Testis (tissue), 3 donors: ENCODE measurements around the gene GNL2. TPM values are rescaled to one million over a fixed set of nuclear protein-coding genes. Genes with fewer than 3 reads are reported as not detected.

Source experiments
- DNase-seq: peaks from one replicate; pipeline ENCODE4 v3.0.0-alpha.2; 2019
- H3K27ac ChIP-seq, 2 donors: fragments of 200-600 bp; sonication (generic); one replicate each; pipeline ENCODE4 v1.5.1; 2019
- H3K27me3 ChIP-seq: fragments of 200-600 bp; sonication (generic); one replicate; pipeline ENCODE4 v1.5.1; 2019
- H3K36me3 ChIP-seq: fragments of 200-600 bp; sonication (generic); one replicate; pipeline ENCODE4 v1.5.1; 2017; ENCODE audit warnings: low read depth; ENCODE audit errors: missing control alignments
- H3K4me1 ChIP-seq: fragments of 200-600 bp; sonication (generic); one replicate; pipeline ENCODE4 v1.5.1; 2019
- H3K4me3 ChIP-seq, 2 donors: fragments of 200-600 bp; sonication (generic); one replicate each; pipeline ENCODE4 v1.5.1; 2017 to 2019
- H3K9me3 ChIP-seq: fragments of 200-600 bp; sonication (generic); one replicate; pipeline ENCODE4 v1.5.1; 2017
- CTCF ChIP-seq, 3 experiments: fragments of 450-650 bp in 2 of 3; fragments of 200-600 bp in 1 of 3; sonication (generic) in 1 of 3; IDR thresholded peaks; one replicate each; pipeline ENCODE4 v1.5.1; 2016 to 2019; ENCODE audit warnings: antibody characterized with exemption in 3 of 3, mild to moderate bottlenecking in 2 of 3, moderate library complexity in 1 of 3
- POLR2A ChIP-seq: fragments of 450-650 bp; IDR thresholded peaks from one replicate; pipeline ENCODE4 v1.6.1; 2017; ENCODE audit warnings: antibody characterized with exemption, mild to moderate bottlenecking, moderate library complexity
- WGBS, 2 donors: methylation state at CpG; one replicate each; pipeline ENCODE4 v1.1.5; 2018; 5-methylcytosine and 5-hydroxymethylcytosine counted together
- intact Hi-C: fragments of 100-400 bp; cut with DNase I; formaldehyde crosslinking; loops from one replicate; pipeline ENCODE4 v1.15.1; 2023; ENCODE audit warnings: low total_unique reads
- polyA plus RNA-seq: library from polyadenylated mRNA; stranded (reverse); fragments of 350-450 nt; fragmentation: Illumina TruSeq; extraction: RNeasy Lipid Tissue Mini Kit (QIAGEN cat#74804); gene quantifications from one replicate; pipeline ENCODE4 v1.2.3, GENCODE V29; 2014; ENCODE audit warnings: low read depth, low replicate concordance; ENCODE audit not compliant: insufficient read depth
- total RNA-seq, 2 donors: library from RNA; depleted of rRNA; stranded (reverse); fragments of >200 nt; gene quantifications; one replicate each; pipeline ENCODE4 v1.2.3, GENCODE V29; 2016

Gene GNL2
- total and polyA plus RNA-seq, 3 donors from 2014 or later: 34.4 to 78.7 (median 57.4) TPM

GRCh38 chr1:37605806-37606474 lies 10.2 kb upstream of the GNL2 start:
- Histone ChIP-seq H3K27me3 (no peaks in the 10 kb centered on the region), H3K4me1 (peaks cover 9% of the 10 kb centered on the region), H3K9me3 (no peaks in the 10 kb centered on the region), H3K4me3 (no peak overlapping the region), H3K36me3 (no peaks in the 10 kb centered on the region), H3K27ac (no peak overlapping the region)
- no peak for TF ChIP-seq CTCF (IDR thresholded peaks at IDR 0.05)
- no peak for DNase-seq
- intact Hi-C loops: no loop called here
- WGBS, 2 donors: 83 to 86% methylated on average over 9 of the region's 9 CpGs

- intact Hi-C loops: no loop called here
- WGBS, 2 donors: 47 to 51% methylated on average over 8 to 12 of the region's 12 CpGs
- Histone ChIP-seq H3K27ac (no peak overlapping the region), H3K4me3 (no peak overlapping the region), H3K27me3 (no peaks in the 10 kb centered on the region), H3K36me3 (no peaks in the 10 kb centered on the region), H3K9me3 (no peaks in the 10 kb centered on the region), H3K4me1 (peaks cover 9% of the 10 kb centered on the region)
- DNase-seq: peak; percentile 49
- TF ChIP-seq POLR2A (no peak), CTCF (IDR thresholded peaks at IDR 0.05) (no peak)
Measured at GRCh38 chr1:37605061-37605650, 9.4 kb upstream of the GNL2 start.

GRCh38 chr1:37602750-37603694 lies 7.3 kb upstream of the GNL2 start:
- Histone ChIP-seq H3K27ac (no peak overlapping the region), H3K27me3 (no peaks in the 10 kb centered on the region), H3K4me3 (no peak overlapping the region), H3K4me1 (peaks cover 9% of the 10 kb centered on the region), H3K36me3 (no peaks in the 10 kb centered on the region), H3K9me3 (no peaks in the 10 kb centered on the region)
- peak; percentile 40 for DNase-seq
- intact Hi-C loops: no loop called here
- 26 to 35% methylated on average over 8 of the region's 8 CpGs for WGBS, 2 donors
- TF ChIP-seq POLR2A: no peak
- TF ChIP-seq CTCF (IDR thresholded peaks at IDR 0.05): peak; percentile 32 to 54 (median 34)

- Histone ChIP-seq H3K27ac (no peak overlapping the region), H3K4me3 (no peak overlapping the region), H3K4me1 (peaks cover 9% of the 10 kb centered on the region), H3K36me3 (no peaks in the 10 kb centered on the region), H3K27me3 (no peaks in the 10 kb centered on the region), H3K9me3 (no peaks in the 10 kb centered on the region)
- intact Hi-C loops: no loop called here
- TF ChIP-seq POLR2A (no peak), CTCF (IDR thresholded peaks at IDR 0.05) (no peak)
- DNase-seq: no peak
Measured at GRCh38 chr1:37601441-37601840, 5.7 kb upstream of the GNL2 start.
